Activated CD4-positive, alpha-beta T cell treated with anti-CD3 and anti-CD28 coated beads for 4 hours (primary cell): ENCODE measurements around the gene NEAT1.
"Not testable (repeated sequence)": the region's sequence is repeated elsewhere in the genome, so short reads cannot be mapped to it uniquely, and the experiment has no call there.

ENCODE experiments used
- DNase-seq, 2 donors: peaks; one replicate each; pipeline ENCODE4 v3.0.0-alpha.2; 2020

NEAT1 gene

GRCh38 chr11:65454696-65455456, 32.3 kb downstream of the NEAT1 start:
- DNase-seq: peak; percentile 71 to 74

- no peak for DNase-seq
Observed at GRCh38 chr11:65456418-65456817, 33.8 kb downstream of the NEAT1 start.

DNA sequence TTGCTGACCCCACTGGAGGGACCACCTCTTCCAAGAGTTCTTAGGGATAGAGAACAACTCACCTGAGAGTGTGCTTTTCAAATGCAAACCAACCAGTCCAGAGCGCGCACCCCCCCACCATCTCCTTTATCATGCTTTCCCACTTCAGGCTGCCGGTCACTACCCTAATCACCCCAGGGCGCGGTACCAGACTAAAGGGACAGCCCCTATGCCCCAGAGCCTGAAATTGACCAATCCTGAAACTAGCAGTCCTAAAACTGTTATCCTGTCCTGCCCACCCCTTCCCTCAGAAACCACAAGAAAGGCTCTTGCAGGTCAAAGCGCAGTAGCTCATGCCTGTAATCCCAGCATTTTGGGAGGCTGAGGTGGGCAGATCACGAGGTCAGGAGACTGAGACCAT, 37.0 kb downstream of the NEAT1 start:
- DNase-seq: no peak

- not testable (repeated sequence) for DNase-seq
Observed at GRCh38 chr11:65465471-65465870, 42.9 kb downstream of the NEAT1 start.

GRCh38 chr11:65467306-65467705, 44.7 kb downstream of the NEAT1 start:
- DNase-seq: not testable (repeated sequence)

DNA sequence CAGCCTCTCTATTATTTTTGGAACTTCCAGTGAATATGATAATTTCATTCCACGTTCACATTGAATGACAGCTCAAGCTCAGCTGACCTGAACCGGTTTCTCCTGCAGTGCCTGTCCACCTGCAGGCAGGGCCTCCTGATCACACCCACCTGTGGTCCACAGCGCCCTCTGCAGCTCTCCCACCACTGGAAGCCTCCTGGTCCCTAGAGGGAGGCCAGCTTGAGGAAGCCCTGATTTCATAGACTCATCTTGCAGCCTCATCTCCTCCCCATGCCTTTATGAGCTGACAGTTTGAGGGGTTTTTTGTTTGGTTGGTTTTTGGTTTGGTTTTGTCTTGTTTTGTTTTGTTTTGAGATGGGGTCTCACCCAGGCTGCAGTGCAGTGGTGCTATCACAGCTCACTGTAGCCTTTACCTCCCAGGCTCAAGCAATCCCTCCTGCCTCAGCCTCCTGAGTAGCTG, 46.3 kb downstream of the NEAT1 start:
- DNase-seq: peak; percentile 46 to 51

GRCh38 chr11:65470433-65471049, 47.9 kb downstream of the NEAT1 start:
- no peak for DNase-seq

DNA sequence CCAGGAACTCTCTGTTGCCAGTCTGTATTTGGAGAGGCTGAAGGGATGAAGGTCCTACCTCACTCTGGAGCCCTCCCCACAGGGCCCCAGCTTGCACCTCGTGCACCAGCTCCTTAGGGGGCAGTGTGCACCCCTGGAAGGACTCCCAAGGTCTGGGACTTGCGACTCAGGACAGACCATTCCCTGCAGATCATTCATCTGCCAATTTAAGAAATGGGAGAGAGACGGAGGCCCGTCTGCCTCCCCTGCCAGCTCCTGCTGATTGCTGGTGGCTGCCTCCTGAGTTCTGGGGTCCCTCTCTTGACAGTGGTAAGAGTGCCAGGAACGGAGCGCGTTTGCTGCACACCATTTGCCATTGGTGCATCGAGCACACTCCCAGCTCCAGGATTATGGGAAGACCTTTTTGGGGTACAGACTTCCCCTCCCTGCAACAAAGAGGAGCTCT, 48.9 kb downstream of the NEAT1 start:
- DNase-seq: no peak

DNA sequence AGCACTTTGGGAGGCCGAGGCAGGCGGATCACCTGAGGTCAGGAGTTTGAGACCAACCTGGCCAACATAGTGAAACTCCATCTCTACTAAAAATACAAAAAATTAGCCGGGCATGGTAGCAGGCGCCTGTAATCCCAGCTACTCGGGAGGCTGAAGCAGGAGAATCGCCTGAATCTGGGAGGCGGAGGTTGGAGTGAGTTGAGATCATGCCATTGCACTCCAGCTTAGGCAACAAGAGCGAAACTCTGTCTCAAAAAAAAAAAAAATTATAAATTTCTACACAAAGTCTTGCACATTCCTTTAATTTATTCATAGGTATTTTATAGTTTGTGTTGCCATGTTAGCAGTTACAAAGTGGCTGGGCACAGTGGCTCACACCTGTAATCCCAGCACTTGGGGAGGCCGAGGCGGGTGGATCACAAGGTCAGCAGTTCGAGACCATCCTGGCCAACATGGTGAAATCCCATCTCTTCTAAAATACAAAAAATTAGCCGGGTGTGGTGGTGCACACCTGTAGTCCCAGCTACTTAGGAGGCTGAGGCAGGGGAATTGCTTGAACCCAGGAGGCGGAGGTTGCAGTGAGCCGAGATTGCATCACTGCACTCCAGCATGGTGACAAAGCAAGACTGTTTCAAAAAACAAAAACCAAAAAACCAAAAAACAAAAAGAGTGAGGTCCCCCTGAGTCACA, 50.1 kb downstream of the NEAT1 start:
- not testable (repeated sequence) for DNase-seq

- DNase-seq: no peak
Observed at GRCh38 chr11:65473278-65473860, 50.8 kb downstream of the NEAT1 start.

- DNase-seq: no peak
Observed at GRCh38 chr11:65474864-65475263, 52.3 kb downstream of the NEAT1 start.

- no peak for DNase-seq
Observed at GRCh38 chr11:65476632-65477148, 54.1 kb downstream of the NEAT1 start.

GRCh38 chr11:65477149-65477965, 54.8 kb downstream of the NEAT1 start:
- DNase-seq: peak; percentile 90 to 91

DNA sequence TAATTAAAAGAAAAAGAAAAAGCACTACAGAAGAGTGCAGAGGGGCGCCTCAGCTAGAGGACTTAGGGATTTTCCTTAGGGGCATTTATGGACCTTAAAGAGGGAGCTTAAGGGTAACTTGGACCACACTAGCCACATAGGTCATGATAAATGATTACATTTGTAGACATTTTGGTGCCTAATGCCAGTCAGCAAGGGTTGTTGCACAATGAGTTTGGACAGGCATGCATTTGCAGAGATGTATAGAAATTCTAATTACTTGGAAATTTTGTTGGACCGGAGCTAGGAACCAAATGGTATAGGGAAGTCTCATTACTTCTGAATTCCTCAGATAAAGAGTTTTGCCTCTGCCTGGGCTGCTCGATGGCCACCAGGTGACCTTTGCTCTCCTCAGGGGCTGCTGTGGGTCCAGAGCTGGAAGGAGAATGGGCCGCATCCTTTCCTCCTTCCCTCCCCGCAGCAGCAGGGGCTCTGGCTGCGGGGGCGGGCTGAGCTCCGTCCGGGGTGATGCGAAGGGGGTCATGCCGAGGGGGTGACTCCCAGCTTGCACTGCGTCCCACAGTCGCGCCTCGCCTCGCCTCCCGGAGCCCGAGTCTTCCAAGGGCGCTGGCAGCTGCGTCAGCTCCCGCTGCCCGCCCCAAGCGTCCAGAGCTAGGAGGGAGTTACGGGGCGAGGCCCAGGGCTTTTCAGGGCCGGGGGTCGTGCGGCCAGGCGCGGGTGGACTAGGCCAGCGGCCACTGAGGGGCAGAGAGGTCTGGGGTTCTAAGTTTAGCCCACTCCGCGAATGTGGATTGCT, 56.0 kb downstream of the NEAT1 start:
- no peak for DNase-seq

DNA sequence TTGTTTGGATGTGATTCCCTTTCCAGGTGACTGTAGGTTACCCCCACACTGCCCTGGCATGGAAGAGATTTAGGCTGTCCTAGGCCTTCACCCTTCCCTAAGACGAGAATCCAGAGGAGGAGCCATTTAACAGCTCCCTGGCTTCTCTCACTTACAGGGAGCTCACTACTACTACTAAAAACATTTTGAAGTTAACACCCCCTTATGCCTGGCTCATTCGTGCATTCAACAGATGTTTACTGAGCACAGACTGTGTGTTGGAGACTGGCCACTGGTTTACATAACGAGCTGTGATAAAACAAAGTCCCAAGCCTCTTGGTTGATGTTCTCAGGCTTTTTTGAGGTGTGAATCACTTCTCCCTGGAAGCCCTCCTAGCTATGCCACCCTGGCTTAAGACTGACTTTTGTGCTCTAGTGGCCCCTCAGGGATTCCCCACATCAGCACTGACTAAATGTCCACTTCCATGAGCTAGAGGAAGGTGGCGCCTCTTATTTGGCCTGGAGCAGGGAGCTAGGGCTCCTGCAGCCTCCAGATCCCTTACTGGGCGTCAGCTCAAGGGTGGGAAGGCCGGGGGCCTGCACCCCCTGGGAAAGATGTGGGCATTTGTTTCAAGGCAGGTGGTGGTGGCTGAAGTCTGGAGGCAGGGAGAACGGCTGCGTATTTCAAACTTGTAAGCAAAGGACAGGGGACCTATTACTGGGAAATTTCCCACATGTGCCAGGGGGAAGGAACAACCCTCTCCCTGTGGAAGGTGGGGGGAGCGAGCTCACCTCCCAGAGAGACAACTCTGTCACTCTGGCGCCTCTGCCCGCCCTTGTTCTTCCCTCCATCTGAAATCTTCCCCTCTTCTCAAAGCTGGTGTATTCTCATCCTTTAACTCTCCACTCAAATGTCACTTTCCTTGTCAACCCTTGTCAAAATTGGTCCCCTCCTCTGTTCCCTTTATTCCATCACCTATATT, 56.9 kb downstream of the NEAT1 start:
- DNase-seq: no peak

DNA sequence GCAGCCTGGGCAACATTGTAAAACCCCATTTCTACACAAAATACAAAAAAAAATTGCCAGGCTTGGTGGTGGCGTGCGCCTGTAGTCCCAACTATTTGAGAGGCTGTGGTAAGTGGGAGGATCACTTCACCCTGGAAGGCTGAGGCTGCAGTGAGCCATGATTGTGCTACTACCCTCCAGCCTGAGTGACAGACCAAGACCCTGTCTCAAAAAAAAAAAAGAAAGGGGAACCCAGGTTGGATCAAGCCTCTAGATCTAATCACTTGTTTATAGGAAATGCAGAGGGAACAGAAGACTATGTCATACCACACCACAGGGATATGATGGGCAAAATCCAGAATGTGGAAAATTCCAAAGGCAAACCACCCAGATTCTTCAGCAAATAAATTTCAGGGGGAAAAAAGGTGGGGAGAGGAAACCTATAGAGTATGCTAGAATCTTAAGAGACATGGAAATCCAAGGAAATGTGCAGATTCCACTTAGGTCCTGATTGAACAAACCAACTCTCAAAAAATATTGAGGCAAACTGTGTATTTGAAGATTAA, 59.8 kb downstream of the NEAT1 start:
- no peak for DNase-seq

GRCh38 chr11:65485920-65486219, 63.3 kb downstream of the NEAT1 start:
- DNase-seq: no peak

DNA sequence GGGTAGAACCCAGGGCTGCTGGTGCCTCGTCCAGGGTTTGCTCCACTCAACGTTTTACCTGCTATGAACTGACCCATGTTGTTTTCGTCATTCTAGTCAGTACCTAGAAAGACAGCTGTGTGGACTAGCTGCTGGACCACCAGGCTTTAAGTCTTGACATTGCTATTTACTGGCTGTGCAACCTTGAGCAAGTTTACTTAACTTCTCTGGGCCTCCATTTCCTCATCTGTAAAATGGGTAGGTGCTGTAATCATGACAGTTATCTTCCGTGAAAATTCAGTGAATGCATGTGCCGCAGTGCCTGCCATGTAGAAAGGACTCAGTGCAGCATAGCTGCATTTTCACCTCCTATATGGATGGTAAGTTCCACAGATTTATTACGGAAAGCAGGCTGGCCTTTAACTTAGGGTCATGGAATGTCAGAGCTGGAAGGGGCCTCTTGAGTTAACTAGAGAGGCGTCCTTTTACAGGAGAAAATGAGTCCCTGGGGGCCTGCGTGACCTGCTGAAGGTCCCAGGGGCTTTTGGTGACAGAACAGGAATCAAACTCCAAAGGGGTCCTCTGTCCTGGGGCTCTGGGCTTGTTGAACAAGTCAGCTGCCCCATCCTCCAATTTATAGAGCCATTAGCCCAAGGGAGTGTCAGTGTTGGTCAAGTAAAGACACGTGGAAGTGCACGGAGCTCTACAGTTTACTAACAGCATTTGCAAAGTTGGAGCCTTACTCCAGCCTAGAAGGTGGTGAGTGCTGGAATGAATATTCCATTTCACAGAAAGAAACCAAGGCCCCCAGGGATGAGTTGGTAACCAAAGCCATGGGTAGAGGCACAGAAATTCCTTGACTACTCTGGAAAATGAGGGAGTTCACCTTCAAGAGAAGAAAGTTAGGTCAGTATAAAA, 64.2 kb downstream of the NEAT1 start:
- DNase-seq: no peak
